SK-N-SH (cell line): Measurements from ENCODE around the gene HOXA5. TPM values are rescaled to one million over a fixed set of nuclear protein-coding genes. Genes with fewer than 3 reads are reported as not detected.

Source experiments
- CTCF ChIA-PET: fragments of 300-600, 350-600 bp; formaldehyde crosslinking; extraction: SDS; loops from one replicate; lab custom pipeline; 2021; lab: Yijun Ruan, JAX
- POLR2A ChIA-PET: fragments of 350-600 bp; sonication (Branson Sonifier 250); formaldehyde crosslinking; extraction: SDS; loops from one replicate; lab custom pipeline; 2020; ENCODE audit warnings: antibody characterized with exemption, inconsistent platforms; lab: Yijun Ruan, JAX
- DNase-seq: peaks from one replicate; pipeline ENCODE4 v3.0.0; 2012
- H2AFZ ChIP-seq: fragments of 200-600 bp; sonication (generic); 2 replicates; pipeline ENCODE4 v1.8.1; 2016; ENCODE audit warnings: antibody characterized with exemption, mild to moderate bottlenecking, low read depth
- H3F3A ChIP-seq: fragments of 200-600 bp; sonication (generic); replicated peaks from 2 replicates; pipeline ENCODE3; 2016; ENCODE audit warnings: antibody characterized with exemption, mild to moderate bottlenecking; ENCODE audit not compliant: insufficient read depth
- H3K27ac ChIP-seq, 2 experiments: fragments of 200-500 bp in 1 of 2; fragments of 200-600 bp in 1 of 2; sonication (Bioruptor generic) in 1 of 2; sonication (generic), shearing (Covaris generic) in 1 of 2; 2 replicates each; pipeline versions ENCODE4 v1.5.1 to v1.6.1; 2014 to 2016; ENCODE audit warnings: low read depth in 2 of 2, inconsistent platforms in 1 of 2, low read length in 1 of 2, mild to moderate bottlenecking in 1 of 2, mixed read lengths in 1 of 2
- H3K27me3 ChIP-seq: fragments of 200-600 bp; sonication (generic), shearing (Covaris generic); 2 replicates; pipeline ENCODE4 v1.6.1; 2016; ENCODE audit warnings: mixed run types; ENCODE audit not compliant: insufficient read depth
- H3K36me3 ChIP-seq, 2 experiments: fragments of 200-500 bp in 1 of 2; fragments of 200-600 bp in 1 of 2; sonication (Bioruptor generic) in 1 of 2; sonication (generic) in 1 of 2; replicated peaks in 1 of 2; 2 replicates each; pipeline versions ENCODE3 to v1.5.1; 2014 to 2016; ENCODE audit warnings: low read length in 1 of 2, mild to moderate bottlenecking in 1 of 2; ENCODE audit not compliant: insufficient read depth in 2 of 2, control insufficient read depth in 1 of 2
- H3K4me1 ChIP-seq, 2 experiments: fragments of 200-500 bp in 1 of 2; fragments of 200-600 bp in 1 of 2; sonication (Bioruptor generic) in 1 of 2; sonication (generic), shearing (Covaris generic) in 1 of 2; 2 replicates each; pipeline versions ENCODE4 v1.5.1 to v1.6.1; 2014 to 2016; ENCODE audit warnings: low read depth in 1 of 2, low read length in 1 of 2, mixed run types in 1 of 2; ENCODE audit not compliant: insufficient read depth in 2 of 2, control insufficient read depth in 1 of 2
- H3K4me2 ChIP-seq: fragments of 200-600 bp; sonication (generic), shearing (Covaris generic); 2 replicates; pipeline ENCODE4 v1.6.1; 2017; ENCODE audit warnings: mixed run types
- H3K4me3 ChIP-seq, 2 experiments: fragments of 200-500 bp in 1 of 2; fragments of 200-600 bp in 1 of 2; sonication (Bioruptor generic) in 1 of 2; sonication (generic), shearing (Covaris generic) in 1 of 2; 2 replicates each; pipeline versions ENCODE4 v1.5.1 to v1.8.1; 2014 to 2016; ENCODE audit warnings: low read depth in 2 of 2, inconsistent platforms in 1 of 2, low read length in 1 of 2, mild to moderate bottlenecking in 1 of 2, mixed read lengths in 1 of 2, moderate library complexity in 1 of 2
- H3K79me2 ChIP-seq: fragments of 200-600 bp; sonication (generic); 2 replicates; pipeline ENCODE4 v1.8.1; 2017; ENCODE audit warnings: mild to moderate bottlenecking; ENCODE audit not compliant: insufficient read depth
- H3K9ac ChIP-seq: fragments of 200-600 bp; sonication (generic); 2 replicates; pipeline ENCODE4 v1.6.1; 2017; ENCODE audit warnings: mixed run types
- H3K9me2 ChIP-seq: fragments of 200-600 bp; sonication (generic); 2 replicates; pipeline ENCODE4 v1.6.1; 2017; ENCODE audit warnings: mixed run types
- H3K9me3 ChIP-seq: fragments of 200-600 bp; sonication (generic); 2 replicates; pipeline ENCODE4 v1.6.1; 2017; ENCODE audit warnings: mixed run types, mild to moderate bottlenecking, moderate library complexity
- H4K20me1 ChIP-seq: fragments of 200-600 bp; sonication (generic); 2 replicates; pipeline ENCODE4 v1.6.1; 2017; ENCODE audit warnings: mild to moderate bottlenecking, mixed run types; ENCODE audit not compliant: insufficient read depth
- CTCF ChIP-seq: fragments of 200-600 bp; sonication (generic); IDR thresholded peaks from 2 replicates; pipeline ENCODE4 v1.6.1; 2017; ENCODE audit warnings: antibody characterized with exemption, mild to moderate bottlenecking, moderate library complexity
- ELF1 ChIP-seq: IDR thresholded peaks from 2 replicates; pipeline ENCODE4 v1.4.0; 2012
- EZH2phosphoT487 ChIP-seq: fragments of 200-600 bp; sonication (generic); IDR thresholded peaks from 2 replicates; pipeline ENCODE4 v1.6.1; 2017; ENCODE audit warnings: low read depth, mixed run types, mild to moderate bottlenecking, antibody characterized with exemption, moderate library complexity, borderline replicate concordance
- FOSL2 ChIP-seq: IDR thresholded peaks from 2 replicates; pipeline ENCODE4 v1.4.0; 2012; ENCODE audit warnings: low read depth, mild to moderate bottlenecking, moderate library complexity, borderline replicate concordance
- JUND ChIP-seq: IDR thresholded peaks from 2 replicates; pipeline ENCODE4 v1.4.0; 2012
- MEF2A ChIP-seq: IDR thresholded peaks from 2 replicates; pipeline ENCODE4 v1.4.0; 2012; ENCODE audit warnings: low read depth, borderline replicate concordance
- NFIC ChIP-seq: IDR thresholded peaks from 2 replicates; pipeline ENCODE4 v1.4.0; 2012; ENCODE audit warnings: borderline replicate concordance
- RAD21 ChIP-seq: IDR thresholded peaks from 2 replicates; pipeline ENCODE4 v1.6.1; 2012; ENCODE audit warnings: mild to moderate bottlenecking, low read length
- REST ChIP-seq: IDR thresholded peaks from 2 replicates; pipeline ENCODE4 v1.6.1; 2012; ENCODE audit warnings: mild to moderate bottlenecking, low read depth, low read length, moderate library complexity
- SIN3A ChIP-seq: IDR thresholded peaks from 2 replicates; pipeline ENCODE4 v1.6.1; 2012; ENCODE audit warnings: low read depth, mild to moderate bottlenecking, low read length, moderate library complexity, borderline replicate concordance
- TCF12 ChIP-seq: IDR thresholded peaks from 2 replicates; pipeline ENCODE4 v1.4.0; 2012
- YY1 ChIP-seq: IDR thresholded peaks from 2 replicates; pipeline ENCODE4 v1.4.0; 2012; ENCODE audit warnings: low read depth, mild to moderate bottlenecking
- WGBS: methylation state at CpG from one replicate; pipeline ENCODE4 v1.1.6; 2017; ENCODE audit warnings: low lambda C conversion rate; 5-methylcytosine and 5-hydroxymethylcytosine counted together
- polyA plus RNA-seq, 3 experiments: library from polyadenylated mRNA; depleted of rRNA; stranded (reverse); fragments of >200 nt; gene quantifications; 2 replicates each; pipeline ENCODE4 v1.2.3, GENCODE V29; 2012

Gene HOXA5
- polyA plus RNA-seq, 1 of the 3 experiments (the other 2 are of a cell fraction) = not detected

GRCh38 chr7:27164045-27164366, 20.5 kb upstream of the HOXA5 start (continued):
- TF ChIP-seq CTCF = no peak; the same call in 1 of the 2 replicates
- no peak for TF ChIP-seq MEF2A
- TF ChIP-seq FOSL2 = no peak

- Histone ChIP-seq H4K20me1 (peaks cover 3% of the 10 kb centered on the region), H3K9ac (no peak overlapping the region), H2AFZ (no peak overlapping the region), H3K4me1 (peaks cover 0 to 8% of the 10 kb centered on the region in 2 experiments; a peak in 1 of 4 replicates), H3K4me3 (no peak overlapping the region), H3K36me3 (no peaks in the 10 kb centered on the region), H3K4me2 (no peak overlapping the region), H3F3A (peaks cover 13% of the 10 kb centered on the region), H3K9me2 (no peaks in the 10 kb centered on the region), H3K27me3 (peaks cover 91% of the 10 kb centered on the region), H3K79me2 (no peaks in the 10 kb centered on the region), H3K9me3 (no peaks in the 10 kb centered on the region), H3K27ac (no peak overlapping the region)
- POLR2A ChIA-PET = no interaction called here
- no peak for DNase-seq
- 39% methylated on average over 24 of the region's 24 CpGs for WGBS
- TF ChIP-seq SIN3A (no peak), RAD21 (no peak), ELF1 (no peak), YY1 (no peak)
- CTCF ChIA-PET = interaction anchor here (0.6 to 12.1 kb wide), 12 partner anchors 11 to 1349 kb away, joined by 3 to 270 read pairs (median 6); partner anchors contain the start of genes HOXA10, HOXA3, HOXA5 and HOXA6
These were observed 20.0 kb upstream of the HOXA5 start for GRCh38 chr7:27163288-27164044.

- Histone ChIP-seq H3K27me3 (peaks cover 91% of the 10 kb centered on the region), H2AFZ (no peak overlapping the region), H3K27ac (no peak overlapping the region), H3K36me3 (no peaks in the 10 kb centered on the region), H3F3A (peaks cover 11% of the 10 kb centered on the region), H4K20me1 (no peaks in the 10 kb centered on the region), H3K9me2 (no peaks in the 10 kb centered on the region), H3K9me3 (no peaks in the 10 kb centered on the region), H3K4me1 (peaks cover 0 to 8% of the 10 kb centered on the region in 2 experiments; a peak in 1 of 4 replicates), H3K79me2 (no peaks in the 10 kb centered on the region), H3K4me3 (no peak overlapping the region), H3K9ac (no peak overlapping the region), H3K4me2 (no peak overlapping the region)
- POLR2A ChIA-PET = no interaction called here
- TF ChIP-seq RAD21 (no peak), CTCF (no peak), REST (no peak), TCF12 (no peak), EZH2phosphoT487 (no peak; the same call in 1 of the 2 replicates), NFIC (no peak), JUND (no peak)
- CTCF ChIA-PET = interaction anchor here (0.6 to 12.1 kb wide), 18 partner anchors 12 to 1270 kb away, joined by 3 to 270 read pairs (median 6); partner anchors contain the start of genes HOXA10, HOXA3, HOXA5 and HOXA6
- 32% methylated on average over 7 of the region's 7 CpGs for WGBS
- no peak for DNase-seq
These were observed 19.2 kb upstream of the HOXA5 start for GRCh38 chr7:27162561-27163287.
